Upper lobe of right lung (tissue), 1 donor: ENCODE results near the gene GSC2. TPM values are rescaled to one million over a fixed set of nuclear protein-coding genes. Genes with fewer than 3 reads are reported as not detected.

Experiments
- ATAC-seq: fragments of 200-7000 bp; cut with Tn5 transposase; one replicate; pipeline ENCODE4 v1.9.1; 2020; ENCODE audit warnings: mild to moderate bottlenecking, moderate library complexity
- DNase-seq: peaks from one replicate; pipeline ENCODE4 v3.0.0-alpha.2; 2020
- H3K27ac ChIP-seq: fragments of 200-600 bp; one replicate; pipeline ENCODE4 v1.8.0; 2022
- H3K27me3 ChIP-seq: fragments of 200-600 bp; one replicate; pipeline ENCODE4 v1.8.0; 2022; ENCODE audit warnings: mild to moderate bottlenecking
- H3K36me3 ChIP-seq: fragments of 200-600 bp; one replicate; pipeline ENCODE4 v1.8.0; 2022
- H3K4me1 ChIP-seq: fragments of 200-600 bp; one replicate; pipeline ENCODE4 v1.8.0; 2022
- H3K4me3 ChIP-seq: fragments of 200-600 bp; one replicate; pipeline ENCODE4 v1.8.0; 2022; ENCODE audit warnings: mild to moderate bottlenecking
- H3K9me3 ChIP-seq: fragments of 200-600 bp; one replicate; pipeline ENCODE4 v1.8.0; 2022
- intact Hi-C: fragments of 100-400 bp; cut with DNase I; formaldehyde crosslinking; loops from one replicate; pipeline ENCODE4 v1.11.0; 2022
- total RNA-seq: library from RNA; stranded (reverse); fragmentation: NEBNext Ultra II Directional; extraction: Animal tissue kit (Norgen Biotek cat#: 25700); gene quantifications from one replicate; pipeline ENCODE4 v1.2.1, GENCODE V29; 2021
- TF ChIP-seq, protein P1 (sequence below): fragments of 200-600 bp; IDR thresholded peaks from one replicate; pipeline ENCODE4 v1.8.0; 2022; ENCODE audit warnings: antibody characterized with exemption
- donor health status: DM: no; HTN: yes; CAD: no; lungs with severe emphysema.

Gene GSC2
- total RNA-seq, 1 donor from 2014 or later = not detected

DNA sequence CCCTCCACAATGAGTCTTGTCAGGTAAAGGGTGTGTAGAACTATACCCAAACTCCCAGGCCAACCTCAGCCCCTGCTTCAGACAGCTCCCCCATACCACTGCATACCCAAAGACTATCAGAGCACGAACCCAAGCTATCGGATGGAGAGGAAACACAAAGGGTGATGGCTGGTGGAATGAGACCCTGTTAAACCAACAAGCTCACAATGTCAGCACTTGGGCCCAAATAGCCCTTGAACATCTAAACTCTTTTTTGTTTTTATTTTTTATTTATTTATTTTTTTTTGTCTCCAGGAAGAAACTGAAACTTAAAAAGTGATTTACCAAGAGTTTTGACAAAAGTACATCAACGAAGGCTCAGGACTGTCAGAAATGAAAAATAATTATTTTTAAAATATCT lies 38.5 kb downstream of the GSC2 start:
- TF ChIP-seq, protein P1, sequence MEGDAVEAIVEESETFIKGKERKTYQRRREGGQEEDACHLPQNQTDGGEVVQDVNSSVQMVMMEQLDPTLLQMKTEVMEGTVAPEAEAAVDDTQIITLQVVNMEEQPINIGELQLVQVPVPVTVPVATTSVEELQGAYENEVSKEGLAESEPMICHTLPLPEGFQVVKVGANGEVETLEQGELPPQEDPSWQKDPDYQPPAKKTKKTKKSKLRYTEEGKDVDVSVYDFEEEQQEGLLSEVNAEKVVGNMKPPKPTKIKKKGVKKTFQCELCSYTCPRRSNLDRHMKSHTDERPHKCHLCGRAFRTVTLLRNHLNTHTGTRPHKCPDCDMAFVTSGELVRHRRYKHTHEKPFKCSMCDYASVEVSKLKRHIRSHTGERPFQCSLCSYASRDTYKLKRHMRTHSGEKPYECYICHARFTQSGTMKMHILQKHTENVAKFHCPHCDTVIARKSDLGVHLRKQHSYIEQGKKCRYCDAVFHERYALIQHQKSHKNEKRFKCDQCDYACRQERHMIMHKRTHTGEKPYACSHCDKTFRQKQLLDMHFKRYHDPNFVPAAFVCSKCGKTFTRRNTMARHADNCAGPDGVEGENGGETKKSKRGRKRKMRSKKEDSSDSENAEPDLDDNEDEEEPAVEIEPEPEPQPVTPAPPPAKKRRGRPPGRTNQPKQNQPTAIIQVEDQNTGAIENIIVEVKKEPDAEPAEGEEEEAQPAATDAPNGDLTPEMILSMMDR = no peak
- intact Hi-C loops = no loop called here
- Histone ChIP-seq H3K4me3 (no peak overlapping the region), H3K36me3 (no peaks in the 10 kb centered on the region), H3K4me1 (peaks cover 50% of the 10 kb centered on the region), H3K27ac (no peak overlapping the region), H3K27me3 (no peaks in the 10 kb centered on the region), H3K9me3 (no peaks in the 10 kb centered on the region)
- DNase-seq = no peak
- no peak for ATAC-seq

DNA sequence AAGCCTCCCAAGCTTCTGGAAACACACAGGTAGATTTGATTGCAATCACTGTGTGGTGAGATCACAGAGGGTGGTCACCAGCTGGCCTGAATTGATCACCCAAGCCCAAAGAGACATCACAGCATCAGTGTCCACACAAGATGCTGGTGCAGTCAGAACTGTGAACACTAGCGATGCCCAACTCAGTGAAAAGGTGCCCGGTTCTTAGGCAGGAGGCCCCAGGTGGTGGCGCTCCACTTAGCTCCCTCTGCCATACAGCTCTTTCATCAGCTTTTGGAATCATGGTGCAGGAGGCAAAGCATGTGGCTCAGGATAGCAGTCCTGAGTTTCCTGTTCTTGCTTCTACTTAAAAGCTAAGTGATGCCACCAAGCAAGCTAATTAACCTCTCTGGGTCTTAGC lies 39.0 kb downstream of the GSC2 start:
- Histone ChIP-seq H3K4me3 (no peak overlapping the region), H3K36me3 (no peaks in the 10 kb centered on the region), H3K27ac (no peak overlapping the region), H3K27me3 (no peaks in the 10 kb centered on the region), H3K4me1 (peaks cover 48% of the 10 kb centered on the region), H3K9me3 (no peaks in the 10 kb centered on the region)
- ATAC-seq = no peak
- TF ChIP-seq, protein P1 = no peak
- intact Hi-C loops = no loop called here
- DNase-seq = peak; percentile 41

DNA sequence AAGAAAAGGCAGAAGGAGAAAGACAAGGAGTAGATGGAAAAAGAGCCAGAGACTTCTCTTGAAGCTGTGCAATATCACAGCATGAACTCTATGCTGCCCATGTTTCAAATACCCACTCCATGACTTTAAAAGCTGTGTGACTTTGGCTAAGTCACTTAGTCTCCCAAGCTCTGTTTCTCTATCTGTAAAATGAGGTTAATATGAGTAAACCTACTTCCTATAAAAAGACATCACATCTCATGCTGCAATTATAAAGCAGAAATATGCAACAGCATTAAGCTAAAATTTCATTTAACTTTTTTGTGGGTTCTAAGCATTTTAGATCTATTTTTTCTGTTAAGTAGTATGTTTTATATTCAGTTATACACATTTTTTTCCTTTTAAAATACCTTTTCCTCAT lies 39.4 kb downstream of the GSC2 start:
- intact Hi-C loops = no loop called here
- no peaks in the 10 kb centered on the region for H3K9me3 ChIP-seq
- H3K4me3 ChIP-seq = no peak overlapping the region
- peaks cover 52% of the 10 kb centered on the region for H3K4me1 ChIP-seq
- TF ChIP-seq, protein P1 = no peak
- H3K36me3 ChIP-seq = no peaks in the 10 kb centered on the region
- no peak for DNase-seq
- H3K27ac ChIP-seq = peak overlapping the region; percentile 75
- ATAC-seq = no peak
- H3K27me3 ChIP-seq = no peaks in the 10 kb centered on the region

DNA sequence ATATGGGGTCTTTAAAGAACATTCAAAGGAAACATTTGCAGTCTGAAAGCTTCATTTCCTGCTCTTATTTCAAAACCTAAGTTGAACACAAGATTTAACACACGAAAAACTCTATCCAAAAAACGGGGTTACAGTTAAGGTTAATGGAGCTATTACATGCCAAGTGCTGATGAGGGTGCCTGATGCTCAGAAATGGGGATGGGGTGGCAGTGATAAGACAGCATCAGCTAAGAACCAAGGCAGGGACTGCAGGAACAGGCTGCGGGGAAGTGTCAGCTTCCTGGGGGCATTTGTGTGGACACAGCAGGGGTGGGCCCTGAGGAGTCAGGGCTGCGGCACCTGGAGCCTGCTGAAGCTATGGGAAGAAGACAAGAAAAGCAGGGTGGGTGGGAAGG lies 40.0 kb downstream of the GSC2 start:
- no peaks in the 10 kb centered on the region for H3K36me3 ChIP-seq
- no peaks in the 10 kb centered on the region for H3K9me3 ChIP-seq
- TF ChIP-seq, protein P1 = no peak
- H3K4me3 ChIP-seq = peak overlapping the region; percentile 1
- DNase-seq (peak; percentile 55), ATAC-seq (no peak)
- H3K27ac ChIP-seq = peak overlapping the region; percentile 75
- intact Hi-C loops = no loop called here
- H3K4me1 ChIP-seq = peaks cover 58% of the 10 kb centered on the region
- no peaks in the 10 kb centered on the region for H3K27me3 ChIP-seq

DNA sequence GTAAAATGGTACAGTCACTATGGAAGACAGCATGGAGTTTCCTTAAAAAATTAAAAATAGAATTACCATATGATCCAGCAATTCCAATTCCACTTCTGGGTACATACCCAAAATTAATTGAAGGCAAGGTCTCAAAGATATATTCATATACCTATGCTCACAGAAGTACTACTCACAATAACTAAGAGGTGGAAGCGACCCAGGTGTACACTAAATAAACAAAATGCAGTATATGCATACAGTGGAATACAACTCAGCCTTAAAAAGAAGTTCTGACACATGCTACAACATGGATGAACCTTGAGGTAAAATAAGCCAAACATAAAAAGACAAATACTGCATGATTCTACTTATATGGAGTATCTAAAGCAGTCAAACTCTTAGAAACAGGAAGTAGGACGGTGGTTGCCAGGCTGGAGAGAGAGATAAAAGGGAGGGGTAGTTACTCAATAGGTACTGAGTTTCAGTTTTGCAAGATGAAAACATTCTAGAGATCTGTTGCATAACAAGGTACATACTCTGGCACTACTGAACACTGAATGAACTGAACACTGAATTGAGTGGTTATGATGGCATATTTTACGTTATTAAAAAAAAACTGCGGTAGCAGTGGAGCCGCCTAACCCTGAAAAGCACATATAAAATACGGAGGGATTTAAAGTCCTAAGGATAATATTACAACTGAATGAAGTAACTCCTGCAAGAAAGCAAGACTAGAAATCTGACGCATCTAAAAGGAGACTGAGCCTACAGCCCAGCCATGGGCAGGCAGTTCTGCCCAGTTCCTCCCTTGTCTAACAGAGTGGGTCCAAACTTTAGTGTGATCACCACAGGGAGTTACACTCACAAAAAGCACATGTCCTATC lies 40.7 kb downstream of the GSC2 start:
- Histone ChIP-seq H3K27ac (peak overlapping the region; percentile 75), H3K4me3 (peak overlapping the region; percentile 1), H3K27me3 (no peaks in the 10 kb centered on the region), H3K9me3 (no peaks in the 10 kb centered on the region), H3K4me1 (peaks cover 54% of the 10 kb centered on the region), H3K36me3 (no peaks in the 10 kb centered on the region)
- intact Hi-C loops = no loop called here
- TF ChIP-seq, protein P1 = no peak
- DNase-seq (peak; percentile 49), ATAC-seq (peak; percentile 88)
